Measurements from ENCODE around the gene SPATS2. TPM values are rescaled to one million over a fixed set of nuclear protein-coding genes. Genes with fewer than 3 reads are reported as not detected.
"Not testable (repeated sequence)": the region's sequence is repeated elsewhere in the genome, so short reads cannot be mapped to it uniquely, and the experiment has no call there.

Gene SPATS2
- total RNA-seq, 4 donors from 2014 or later, result 5.3 to 7.8 (median 6.7) TPM

- Histone ChIP-seq H3K27ac (no peak overlapping the region), H3K36me3 (no peaks in the 10 kb centered on the region), H3K27me3 (no peaks in the 10 kb centered on the region), H3K9me3 (no peaks in the 10 kb centered on the region), H3K4me3 (no peak overlapping the region), H3K4me1 (peaks cover 0 to 8% of the 10 kb centered on the region in 2 donors)
- intact Hi-C loops (cut with DNase I; ENCODE audit: low total_unique reads) (no loop called here), in situ Hi-C loops (cut with MboI; ENCODE audit: low sequenced_read_pairs in 4 of 4) (no loop called here)
- no peak for ATAC-seq
- TF ChIP-seq, protein P1, sequence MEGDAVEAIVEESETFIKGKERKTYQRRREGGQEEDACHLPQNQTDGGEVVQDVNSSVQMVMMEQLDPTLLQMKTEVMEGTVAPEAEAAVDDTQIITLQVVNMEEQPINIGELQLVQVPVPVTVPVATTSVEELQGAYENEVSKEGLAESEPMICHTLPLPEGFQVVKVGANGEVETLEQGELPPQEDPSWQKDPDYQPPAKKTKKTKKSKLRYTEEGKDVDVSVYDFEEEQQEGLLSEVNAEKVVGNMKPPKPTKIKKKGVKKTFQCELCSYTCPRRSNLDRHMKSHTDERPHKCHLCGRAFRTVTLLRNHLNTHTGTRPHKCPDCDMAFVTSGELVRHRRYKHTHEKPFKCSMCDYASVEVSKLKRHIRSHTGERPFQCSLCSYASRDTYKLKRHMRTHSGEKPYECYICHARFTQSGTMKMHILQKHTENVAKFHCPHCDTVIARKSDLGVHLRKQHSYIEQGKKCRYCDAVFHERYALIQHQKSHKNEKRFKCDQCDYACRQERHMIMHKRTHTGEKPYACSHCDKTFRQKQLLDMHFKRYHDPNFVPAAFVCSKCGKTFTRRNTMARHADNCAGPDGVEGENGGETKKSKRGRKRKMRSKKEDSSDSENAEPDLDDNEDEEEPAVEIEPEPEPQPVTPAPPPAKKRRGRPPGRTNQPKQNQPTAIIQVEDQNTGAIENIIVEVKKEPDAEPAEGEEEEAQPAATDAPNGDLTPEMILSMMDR (IDR thresholded peaks at IDR 0.05 in 4 of 5, conservative IDR thresholded peaks at IDR 0.05 in 1 of 5), result no peak
- DNase-seq, result no peak
Measured at GRCh38 chr12:49432616-49433015, 65.4 kb downstream of the SPATS2 start.

DNA sequence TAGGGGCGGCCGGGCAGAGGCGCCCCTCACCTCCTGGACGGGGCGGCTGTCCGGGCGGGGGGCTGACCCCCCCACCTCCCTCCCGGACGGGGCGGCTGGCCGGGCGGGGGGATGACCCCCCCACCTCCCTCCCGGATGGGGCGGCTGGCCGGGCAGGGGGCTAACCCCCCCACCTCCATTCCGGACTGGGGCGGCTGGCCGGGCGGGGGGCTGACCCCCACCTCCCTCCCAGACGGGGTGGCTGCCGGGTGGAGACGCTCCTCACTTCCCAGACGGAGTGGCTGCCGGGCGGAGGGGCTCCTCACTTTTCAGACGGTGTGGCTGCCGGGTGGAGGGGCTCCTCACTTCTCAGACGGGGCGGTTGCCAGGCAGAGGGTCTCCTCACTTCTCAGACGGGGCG, 69.5 kb downstream of the SPATS2 start:
- H3K9me3 ChIP-seq; H3K4me1 ChIP-seq; intact Hi-C loops (cut with DNase I; ENCODE audit: low total_unique reads); in situ Hi-C loops (cut with MboI; ENCODE audit: low sequenced_read_pairs in 4 of 4); ATAC-seq; H3K36me3 ChIP-seq; DNase-seq; H3K4me3 ChIP-seq; H3K27ac ChIP-seq; H3K27me3 ChIP-seq: not testable (repeated sequence)

- no peaks in the 10 kb centered on the region for H3K27me3 ChIP-seq
- no peak for ATAC-seq
- intact Hi-C loops (cut with DNase I; ENCODE audit: low total_unique reads), result no loop called here
Measured at GRCh38 chr12:49439042-49439441, 71.8 kb downstream of the SPATS2 start.

GRCh38 chr12:49440035-49440434, 72.8 kb downstream of the SPATS2 start:
- no peak for ATAC-seq
- Histone ChIP-seq H3K27me3 (no peaks in the 10 kb centered on the region), H3K27ac (no peak overlapping the region), H3K4me1 (peaks cover 0 to 3% of the 10 kb centered on the region in 2 donors), H3K4me3 (no peak overlapping the region), H3K9me3 (no peaks in the 10 kb centered on the region), H3K36me3 (no peaks in the 10 kb centered on the region)
- in situ Hi-C loops (cut with MboI; ENCODE audit: low sequenced_read_pairs in 4 of 4) (no loop called here), intact Hi-C loops (cut with DNase I; ENCODE audit: low total_unique reads) (no loop called here)
- no peak for DNase-seq
- TF ChIP-seq, protein P1 (IDR thresholded peaks at IDR 0.05 in 4 of 5, conservative IDR thresholded peaks at IDR 0.05 in 1 of 5), result no peak
- no peak for TF ChIP-seq POLR2A (IDR thresholded peaks at IDR 0.05)

More at GRCh38 chr12:49439042-49439441, 71.8 kb downstream of the SPATS2 start:
- TF ChIP-seq, protein P1 (IDR thresholded peaks at IDR 0.05 in 4 of 5, conservative IDR thresholded peaks at IDR 0.05 in 1 of 5), result no peak
- no peak for TF ChIP-seq POLR2A (IDR thresholded peaks at IDR 0.05)
- no peaks in the 10 kb centered on the region for H3K9me3 ChIP-seq
- H3K36me3 ChIP-seq, result no peaks in the 10 kb centered on the region
- H3K4me3 ChIP-seq, result no peak overlapping the region
- H3K27ac ChIP-seq, result no peak overlapping the region
- in situ Hi-C loops (cut with MboI; ENCODE audit: low sequenced_read_pairs in 4 of 4), result no loop called here
- peaks cover 0 to 3% of the 10 kb centered on the region in 2 donors for H3K4me1 ChIP-seq
- DNase-seq, result no peak

- intact Hi-C loops (cut with DNase I; ENCODE audit: low total_unique reads), result no loop called here
- Histone ChIP-seq H3K4me1 (peaks cover 0 to 3% of the 10 kb centered on the region in 2 donors), H3K9me3 (no peaks in the 10 kb centered on the region), H3K27ac (no peak overlapping the region), H3K36me3 (no peaks in the 10 kb centered on the region), H3K4me3 (no peak overlapping the region), H3K27me3 (no peaks in the 10 kb centered on the region)
- in situ Hi-C loops (cut with MboI; ENCODE audit: low sequenced_read_pairs in 4 of 4), result no loop called here
- no peak for TF ChIP-seq POLR2A (IDR thresholded peaks at IDR 0.05)
- TF ChIP-seq, protein P1 (IDR thresholded peaks at IDR 0.05 in 4 of 5, conservative IDR thresholded peaks at IDR 0.05 in 1 of 5), result no peak
- ATAC-seq (no peak), DNase-seq (no peak)
Measured at GRCh38 chr12:49442915-49443314, 75.7 kb downstream of the SPATS2 start.
